Renal pelvis (tissue), 4 donors: Measurements from ENCODE around the gene ADSL. TPM values are rescaled to one million over a fixed set of nuclear protein-coding genes. Genes with fewer than 3 reads are reported as not detected.
A peak's percentile ranks its signal among the peaks of the same experiment; 100 is the strongest.

Source experiments
- DNase-seq: peaks from one replicate; pipeline ENCODE4 v3.0.0-alpha.2; 2013
- polyA plus RNA-seq, 3 donors: library from polyadenylated mRNA; unstranded; fragments of 120-200 nt; gene quantifications; one replicate each; pipeline ENCODE4 v1.2.1, GENCODE V29; 2013; ENCODE audit not compliant: insufficient read length in 3 of 3

The ADSL gene
- polyA plus RNA-seq, 3 donors = 106 to 117 (median 108) TPM

- no peak for DNase-seq
These were observed 21.6 kb upstream of the ADSL start for GRCh38 chr22:40324468-40325305.

GRCh38 chr22:40325315-40325714, 21.0 kb upstream of the ADSL start:
- DNase-seq = no peak

- no peak for DNase-seq
These were observed 19.2 kb upstream of the ADSL start for GRCh38 chr22:40326905-40327735.

GRCh38 chr22:40328546-40329456, 17.5 kb upstream of the ADSL start:
- DNase-seq = no peak

- DNase-seq = no peak
These were observed 16.8 kb upstream of the ADSL start for GRCh38 chr22:40329466-40329865.

- DNase-seq = no peak
These were observed 16.2 kb upstream of the ADSL start for GRCh38 chr22:40330086-40330485.

GRCh38 chr22:40330615-40331014, 15.7 kb upstream of the ADSL start:
- no peak for DNase-seq

GRCh38 chr22:40331706-40332105, 14.6 kb upstream of the ADSL start:
- no peak for DNase-seq

- no peak for DNase-seq
These were observed 13.9 kb upstream of the ADSL start for GRCh38 chr22:40332319-40332781.

- DNase-seq = no peak
These were observed 12.2 kb upstream of the ADSL start for GRCh38 chr22:40334060-40334459.

GRCh38 chr22:40334899-40335298, 11.4 kb upstream of the ADSL start:
- DNase-seq = no peak

- DNase-seq = no peak
These were observed 10.9 kb upstream of the ADSL start for GRCh38 chr22:40335358-40335757.

- DNase-seq = no peak
These were observed 6.3 kb upstream of the ADSL start for GRCh38 chr22:40340044-40340443.

GRCh38 chr22:40341604-40342003, 4.7 kb upstream of the ADSL start:
- DNase-seq = no peak

- no peak for DNase-seq
These were observed 3.8 kb upstream of the ADSL start for GRCh38 chr22:40342521-40342920.

GRCh38 chr22:40345271-40345670, 1.0 kb upstream of the ADSL start:
- DNase-seq = no peak

- DNase-seq = peak; percentile 33
These were observed 500 bp upstream of the ADSL start for GRCh38 chr22:40345815-40346184.

- DNase-seq = no peak
These were observed 1.0 kb downstream of the ADSL start for GRCh38 chr22:40347300-40347699.

GRCh38 chr22:40348025-40348658, 1.8 kb downstream of the ADSL start:
- DNase-seq = no peak

- no peak for DNase-seq
These were observed 6.5 kb downstream of the ADSL start for GRCh38 chr22:40352763-40353162.

GRCh38 chr22:40361100-40361499, 14.8 kb downstream of the ADSL start:
- no peak for DNase-seq
